ENCODE data around the gene APOC3. TPM values are rescaled to one million over a fixed set of nuclear protein-coding genes. Genes with fewer than 3 reads are reported as not detected.

APOC3 gene
- total RNA-seq, 2 donors from 2014 or later = not detected

GRCh38 chr11:116835042-116835772 lies 5.5 kb downstream of the APOC3 start:
- TF ChIP-seq CTCF (IDR thresholded peaks at IDR 0.05) (no peak), POLR2A (IDR thresholded peaks at IDR 0.05) (no peak), POLR2AphosphoS5 (IDR thresholded peaks at IDR 0.05) (no peak)
- peak overlapping the region in 1 of 2 donors; percentile 6 for H3K4me3 ChIP-seq
- peak overlapping the region; percentile 37 to 48 for H3K27ac ChIP-seq
- no peak for DNase-seq (ENCODE audit: low spot score)
- 47% methylated on average over 28 of the region's 28 CpGs for WGBS
- no peaks in the 10 kb centered on the region for H3K4me1 ChIP-seq (replicated peaks)
- intact Hi-C loops (cut with DNase I) = no loop called here
- H3K27me3 ChIP-seq (replicated peaks; ENCODE audit: insufficient read depth) = no peaks in the 10 kb centered on the region
- no peaks in the 10 kb centered on the region for H3K9me3 ChIP-seq
- H3K36me3 ChIP-seq = no peaks in the 10 kb centered on the region

GRCh38 chr11:116835791-116836631 lies 6.3 kb downstream of the APOC3 start:
- intact Hi-C loops (cut with DNase I) = loop anchor here (2.0 kb wide), 1 partner anchor 43 kb away; no protein-coding TSS in a partner anchor
- TF ChIP-seq CTCF (IDR thresholded peaks at IDR 0.05) (peak in 3 of 4 experiments; percentile 69 to 78 (median 76)), POLR2AphosphoS5 (IDR thresholded peaks at IDR 0.05) (peak; percentile 84), POLR2A (IDR thresholded peaks at IDR 0.05) (no peak)
- Histone ChIP-seq H3K27me3 (replicated peaks; ENCODE audit: insufficient read depth) (no peaks in the 10 kb centered on the region), H3K4me3 (peak overlapping the region; percentile 6 to 11), H3K36me3 (no peaks in the 10 kb centered on the region), H3K9me3 (no peaks in the 10 kb centered on the region), H3K27ac (peak overlapping the region; percentile 37 to 48), H3K4me1 (replicated peaks) (no peaks in the 10 kb centered on the region)
- 15% methylated on average over 48 of the region's 57 CpGs for WGBS
- DNase-seq (ENCODE audit: low spot score) = peak; percentile 78

- Histone ChIP-seq H3K4me3 (no peak overlapping the region), H3K27ac (no peak overlapping the region), H3K36me3 (no peaks in the 10 kb centered on the region), H3K9me3 (no peaks in the 10 kb centered on the region), H3K27me3 (replicated peaks; ENCODE audit: insufficient read depth) (no peaks in the 10 kb centered on the region), H3K4me1 (replicated peaks) (no peaks in the 10 kb centered on the region)
- 94% methylated on average over 7 of the region's 7 CpGs for WGBS
- intact Hi-C loops (cut with DNase I) = loop anchor here (2.0 kb wide), 1 partner anchor 44 kb away; no protein-coding TSS in a partner anchor
- DNase-seq (ENCODE audit: low spot score) = no peak
- TF ChIP-seq POLR2AphosphoS5 (IDR thresholded peaks at IDR 0.05) (no peak), CTCF (IDR thresholded peaks at IDR 0.05) (no peak), POLR2A (IDR thresholded peaks at IDR 0.05) (no peak)
Observed at GRCh38 chr11:116836632-116836991, 6.9 kb downstream of the APOC3 start.

- no peaks in the 10 kb centered on the region for H3K4me1 ChIP-seq (replicated peaks)
- WGBS = 82% methylated on average over 19 of the region's 19 CpGs
- no peak for DNase-seq (ENCODE audit: low spot score)
- TF ChIP-seq POLR2A (IDR thresholded peaks at IDR 0.05) = no peak
- TF ChIP-seq CTCF (IDR thresholded peaks at IDR 0.05) = no peak
- TF ChIP-seq POLR2AphosphoS5 (IDR thresholded peaks at IDR 0.05) = no peak
- H3K27me3 ChIP-seq (replicated peaks; ENCODE audit: insufficient read depth) = no peaks in the 10 kb centered on the region
- intact Hi-C loops (cut with DNase I) = loop anchor here (2.0 kb wide), 1 partner anchor 45 kb away; no protein-coding TSS in a partner anchor
- no peak within 1 kb of the TSS for H3K4me3 ChIP-seq
- H3K36me3 ChIP-seq = no peaks in the 10 kb centered on the region
- no peaks in the 10 kb centered on the region for H3K9me3 ChIP-seq
- H3K27ac ChIP-seq = no peak within 1 kb of the TSS
Observed at GRCh38 chr11:116837231-116838091, 7.8 kb downstream of the APOC3 start, which contains the start of gene APOA1. Gene APOA1, minus strand, starts transcription at chr11:116837622. Its CDS starts 235 bp downstream, at chr11:116837387.

Data from prostate gland (tissue), 2 donors.